WTC11 (cell line): ENCODE measurements around the gene SLC6A1. TPM values are rescaled to one million over a fixed set of nuclear protein-coding genes. Genes with fewer than 3 reads are reported as not detected.

Source experiments
- ATAC-seq: fragments of 200-7000 bp; cut with Tn5 transposase; 2 replicates; pipeline ENCODE4 v1.10.0; 2021; ENCODE audit warnings: mild to moderate bottlenecking, moderate library complexity
- CTCF ChIA-PET: fragments of 300-600 bp; sonication (Branson Sonifier 250); formaldehyde crosslinking; loops from one replicate; lab custom pipeline; 2021; ENCODE audit warnings: antibody characterized with exemption; lab: Charles Lee
- POLR2A ChIA-PET: fragments of 350-600 bp; sonication (Branson Sonifier 250); formaldehyde crosslinking; loops from one replicate; lab custom pipeline; 2021; ENCODE audit warnings: antibody characterized with exemption; lab: Charles Lee
- DNase-seq: peaks from one replicate; pipeline ENCODE4 v3.0.0; 2021; ENCODE audit warnings: low spot score
- H3K27ac Mint-ChIP-seq: 2 replicates; pipeline ENCODE4 v1.8.0; 2021; ENCODE audit warnings: mixed read lengths
- H3K27me3 Mint-ChIP-seq: 2 replicates; pipeline ENCODE4 v1.8.0; 2021; ENCODE audit warnings: low read depth, mild to moderate bottlenecking, moderate library complexity, mixed read lengths
- H3K36me3 Mint-ChIP-seq: 2 replicates; pipeline ENCODE4 v1.8.0; 2021; ENCODE audit warnings: mixed read lengths
- H3K4me1 Mint-ChIP-seq: 2 replicates; pipeline ENCODE4 v1.8.0; 2022; ENCODE audit warnings: mixed read lengths
- H3K4me3 Mint-ChIP-seq: 2 replicates; pipeline ENCODE4 v1.8.0; 2021; ENCODE audit warnings: mild to moderate bottlenecking, moderate library complexity, mixed read lengths
- H3K9me3 Mint-ChIP-seq: 2 replicates; pipeline ENCODE4 v1.8.0; 2021; ENCODE audit warnings: mixed read lengths
- ATF1 ChIP-seq: sonication (generic); formaldehyde crosslinking; IDR thresholded peaks from 2 replicates; pipeline ENCODE4 v1.8.1; 2023; ENCODE audit warnings: mild to moderate bottlenecking, moderate library complexity, missing genetic modification reagents
- ESRRA ChIP-seq: sonication (generic); formaldehyde crosslinking; IDR thresholded peaks from 2 replicates; pipeline ENCODE4 v1.8.1; 2022; ENCODE audit warnings: mild to moderate bottlenecking, missing genetic modification reagents, borderline replicate concordance
- HMGA2 ChIP-seq: fragments of 250-450 bp; sonication (Bioruptor Pico); IDR thresholded peaks from 2 replicates; pipeline ENCODE4 v1.4.0; 2021; ENCODE audit warnings: mild to moderate bottlenecking, moderate library complexity
- NFYB ChIP-seq: sonication (generic); formaldehyde crosslinking; conservative IDR thresholded peaks from 2 replicates; pipeline ENCODE4 v1.8.0; 2022; ENCODE audit warnings: low read depth, missing genetic modification reagents
- SMAD3 ChIP-seq: sonication (generic); formaldehyde crosslinking; IDR thresholded peaks from 2 replicates; pipeline ENCODE4 v1.8.0; 2022; ENCODE audit warnings: missing genetic modification reagents, mild to moderate bottlenecking, borderline replicate concordance
- ZNF121 ChIP-seq: sonication (generic); formaldehyde crosslinking; IDR thresholded peaks from 2 replicates; pipeline ENCODE4 v1.8.0; 2023; ENCODE audit warnings: missing genetic modification reagents
- ZNF263 ChIP-seq: sonication (generic); formaldehyde crosslinking; IDR thresholded peaks from 2 replicates; pipeline ENCODE4 v1.8.1; 2022; ENCODE audit warnings: low read depth, mild to moderate bottlenecking, moderate library complexity, missing genetic modification reagents
- ZNF396 ChIP-seq: fragments of 250-450 bp; sonication (Bioruptor Pico); IDR thresholded peaks from 2 replicates; pipeline ENCODE4 v1.8.0; 2021; ENCODE audit warnings: mild to moderate bottlenecking, moderate library complexity, borderline replicate concordance
- total RNA-seq: library from RNA; stranded (reverse); gene quantifications from 3 replicates; pipeline ENCODE4 v1.2.3, GENCODE V29; 2021
- TF ChIP-seq, protein P1 (sequence below): fragments of 250-450 bp; sonication (Bioruptor Pico); IDR thresholded peaks from 2 replicates; pipeline ENCODE4 v1.9.0; 2021; ENCODE audit warnings: mild to moderate bottlenecking
- TF ChIP-seq, protein P2 (sequence below): fragments of 200-600 bp; IDR thresholded peaks from 2 replicates; pipeline ENCODE4 v1.8.0; 2022; ENCODE audit warnings: antibody characterized with exemption
- TF ChIP-seq, protein P3 (sequence below): sonication (generic); formaldehyde crosslinking; IDR thresholded peaks from 2 replicates; pipeline ENCODE4 v1.8.1; 2022; ENCODE audit warnings: mild to moderate bottlenecking, missing genetic modification reagents, moderate library complexity, borderline replicate concordance
- TF ChIP-seq, protein P4 (sequence below): sonication (generic); formaldehyde crosslinking; IDR thresholded peaks from 2 replicates; pipeline ENCODE4 v1.8.0; 2023; ENCODE audit warnings: missing genetic modification reagents
- TF ChIP-seq, protein P5 (sequence below): sonication (generic); formaldehyde crosslinking; IDR thresholded peaks from 2 replicates; pipeline ENCODE4 v1.8.1; 2023; ENCODE audit warnings: mild to moderate bottlenecking, moderate library complexity, missing genetic modification reagents
- TF ChIP-seq, protein P6 (sequence below): fragments of 250-450 bp; sonication (Bioruptor Pico); IDR thresholded peaks from 2 replicates; pipeline ENCODE4 v1.9.0; 2021; ENCODE audit warnings: moderate library complexity, mild to moderate bottlenecking, inconsistent platforms, borderline replicate concordance
- TF ChIP-seq, protein P7 (sequence below): fragments of 250-450 bp; sonication (Bioruptor Pico); IDR thresholded peaks from 2 replicates; pipeline ENCODE4 v1.9.0; 2021; ENCODE audit warnings: mild to moderate bottlenecking
- TF ChIP-seq, protein P8 (sequence below): fragments of 250-450 bp; sonication (Bioruptor Pico); conservative IDR thresholded peaks from 2 replicates; pipeline ENCODE4 v1.9.0; 2021; ENCODE audit warnings: mild to moderate bottlenecking
- TF ChIP-seq, protein P9 (sequence below): sonication (generic); formaldehyde crosslinking; IDR thresholded peaks from 2 replicates; pipeline ENCODE4 v1.8.1; 2022; ENCODE audit warnings: low read depth, missing genetic modification reagents, borderline replicate concordance

Gene SLC6A1
- total RNA-seq, 1 experiment from 2014 or later = 0.72 TPM

DNA sequence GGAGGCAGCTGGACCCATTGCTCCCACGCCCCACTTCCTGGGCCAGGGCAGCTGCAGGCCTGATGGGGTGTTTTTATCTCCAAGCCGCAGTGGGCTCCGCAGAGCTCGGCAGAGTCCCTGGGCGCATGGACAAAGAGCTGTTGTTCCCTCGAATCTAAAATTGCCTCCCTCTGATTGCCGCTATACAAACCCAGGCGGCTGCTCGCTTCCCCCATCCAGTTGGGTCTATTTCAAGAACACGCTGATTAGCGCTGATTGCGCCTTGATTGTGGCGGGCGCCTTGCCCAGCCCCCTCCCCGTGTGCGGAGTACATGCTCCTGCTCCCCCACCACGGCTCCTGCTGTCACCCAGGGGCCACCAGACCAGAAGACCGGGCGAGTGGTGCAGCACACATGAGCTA is 43.4 kb upstream of the SLC6A1 start (continued):
- TF ChIP-seq, protein P1, sequence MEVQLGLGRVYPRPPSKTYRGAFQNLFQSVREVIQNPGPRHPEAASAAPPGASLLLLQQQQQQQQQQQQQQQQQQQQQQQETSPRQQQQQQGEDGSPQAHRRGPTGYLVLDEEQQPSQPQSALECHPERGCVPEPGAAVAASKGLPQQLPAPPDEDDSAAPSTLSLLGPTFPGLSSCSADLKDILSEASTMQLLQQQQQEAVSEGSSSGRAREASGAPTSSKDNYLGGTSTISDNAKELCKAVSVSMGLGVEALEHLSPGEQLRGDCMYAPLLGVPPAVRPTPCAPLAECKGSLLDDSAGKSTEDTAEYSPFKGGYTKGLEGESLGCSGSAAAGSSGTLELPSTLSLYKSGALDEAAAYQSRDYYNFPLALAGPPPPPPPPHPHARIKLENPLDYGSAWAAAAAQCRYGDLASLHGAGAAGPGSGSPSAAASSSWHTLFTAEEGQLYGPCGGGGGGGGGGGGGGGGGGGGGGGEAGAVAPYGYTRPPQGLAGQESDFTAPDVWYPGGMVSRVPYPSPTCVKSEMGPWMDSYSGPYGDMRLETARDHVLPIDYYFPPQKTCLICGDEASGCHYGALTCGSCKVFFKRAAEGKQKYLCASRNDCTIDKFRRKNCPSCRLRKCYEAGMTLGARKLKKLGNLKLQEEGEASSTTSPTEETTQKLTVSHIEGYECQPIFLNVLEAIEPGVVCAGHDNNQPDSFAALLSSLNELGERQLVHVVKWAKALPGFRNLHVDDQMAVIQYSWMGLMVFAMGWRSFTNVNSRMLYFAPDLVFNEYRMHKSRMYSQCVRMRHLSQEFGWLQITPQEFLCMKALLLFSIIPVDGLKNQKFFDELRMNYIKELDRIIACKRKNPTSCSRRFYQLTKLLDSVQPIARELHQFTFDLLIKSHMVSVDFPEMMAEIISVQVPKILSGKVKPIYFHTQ (CRISPR knock-in tag) = no peak
- TF ChIP-seq, protein P2, sequence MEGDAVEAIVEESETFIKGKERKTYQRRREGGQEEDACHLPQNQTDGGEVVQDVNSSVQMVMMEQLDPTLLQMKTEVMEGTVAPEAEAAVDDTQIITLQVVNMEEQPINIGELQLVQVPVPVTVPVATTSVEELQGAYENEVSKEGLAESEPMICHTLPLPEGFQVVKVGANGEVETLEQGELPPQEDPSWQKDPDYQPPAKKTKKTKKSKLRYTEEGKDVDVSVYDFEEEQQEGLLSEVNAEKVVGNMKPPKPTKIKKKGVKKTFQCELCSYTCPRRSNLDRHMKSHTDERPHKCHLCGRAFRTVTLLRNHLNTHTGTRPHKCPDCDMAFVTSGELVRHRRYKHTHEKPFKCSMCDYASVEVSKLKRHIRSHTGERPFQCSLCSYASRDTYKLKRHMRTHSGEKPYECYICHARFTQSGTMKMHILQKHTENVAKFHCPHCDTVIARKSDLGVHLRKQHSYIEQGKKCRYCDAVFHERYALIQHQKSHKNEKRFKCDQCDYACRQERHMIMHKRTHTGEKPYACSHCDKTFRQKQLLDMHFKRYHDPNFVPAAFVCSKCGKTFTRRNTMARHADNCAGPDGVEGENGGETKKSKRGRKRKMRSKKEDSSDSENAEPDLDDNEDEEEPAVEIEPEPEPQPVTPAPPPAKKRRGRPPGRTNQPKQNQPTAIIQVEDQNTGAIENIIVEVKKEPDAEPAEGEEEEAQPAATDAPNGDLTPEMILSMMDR = no peak
- TF ChIP-seq HMGA2 (CRISPR knock-in tag) = no peak

DNA sequence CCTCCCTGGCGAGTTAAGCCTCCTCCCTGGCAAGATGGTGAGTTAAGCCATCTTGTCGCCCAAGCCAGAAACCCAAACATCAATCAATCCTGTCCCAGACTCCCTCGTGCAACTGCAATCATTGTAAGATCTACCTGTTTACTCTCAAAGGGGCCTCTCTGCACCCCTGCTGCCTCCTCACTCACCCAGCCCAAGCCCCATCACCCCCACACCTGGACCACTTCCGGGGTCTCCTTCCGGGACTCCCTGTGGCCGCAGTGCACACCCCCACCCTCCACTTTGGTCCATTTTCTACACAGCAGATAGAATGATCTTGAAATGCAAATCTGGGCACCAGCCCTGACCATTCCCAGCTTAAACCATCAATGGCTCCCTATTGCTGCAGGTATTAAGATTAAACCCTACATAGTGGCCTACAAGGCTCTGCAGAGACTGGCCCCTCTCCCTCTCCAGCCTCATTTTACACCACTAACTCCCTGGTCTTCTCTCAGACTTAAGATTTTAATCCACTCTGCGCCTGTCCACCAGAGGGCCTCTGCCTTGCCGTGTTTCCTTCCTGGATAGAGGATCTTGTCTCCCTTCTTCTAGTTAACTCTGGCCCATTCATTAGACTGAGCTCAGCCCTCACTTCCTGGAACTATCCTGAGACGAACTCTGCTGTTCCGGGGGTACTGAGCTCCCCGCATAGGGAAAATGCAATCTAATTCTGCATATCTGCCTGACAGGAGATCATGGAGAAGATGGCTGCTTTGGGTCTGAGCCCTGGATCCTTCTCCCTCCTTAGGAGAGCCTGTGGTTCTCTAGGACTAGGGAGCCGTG is 41.9 kb upstream of the SLC6A1 start:
- DNase-seq = peak; percentile 40

DNA sequence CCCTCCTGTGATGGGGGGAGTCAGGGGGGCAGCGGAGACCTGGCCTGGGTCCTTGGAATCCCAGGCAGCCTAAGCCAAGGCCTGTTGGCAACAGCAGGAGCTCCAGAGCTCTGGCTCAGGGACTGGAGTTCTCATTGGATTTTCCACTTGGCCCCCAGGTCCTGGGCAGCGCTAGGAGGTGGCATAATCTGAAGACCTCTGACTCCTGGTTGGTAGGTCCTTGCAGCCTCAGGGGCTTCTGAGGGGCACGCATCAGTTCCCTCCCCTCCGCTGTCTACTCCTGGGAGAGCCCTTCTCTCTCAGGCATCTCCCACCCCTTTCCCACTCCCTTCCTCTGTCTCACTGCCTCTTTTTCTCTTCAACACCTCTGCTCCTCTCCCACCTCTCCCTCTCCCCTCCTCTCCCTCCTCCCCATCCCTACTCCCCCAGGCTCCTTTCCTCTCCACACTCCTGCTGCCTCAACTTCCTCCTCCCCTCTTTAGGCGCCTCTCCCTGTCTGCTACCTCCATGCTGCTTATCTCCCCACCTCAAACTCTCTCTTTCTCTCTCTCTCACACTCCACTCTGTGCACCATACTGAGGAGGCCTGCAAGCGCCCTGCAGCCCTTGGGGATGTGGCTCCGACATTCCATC is 41.1 kb upstream of the SLC6A1 start:
- Mint-ChIP-seq H3K36me3 (no peaks in the 10 kb centered on the region), H3K27ac (no peak overlapping the region), H3K9me3 (no peaks in the 10 kb centered on the region), H3K27me3 (no peaks in the 10 kb centered on the region; the same call in 1 of the 2 replicates), H3K4me1 (no peaks in the 10 kb centered on the region), H3K4me3 (no peak overlapping the region)
- DNase-seq (no peak), ATAC-seq (no peak)
- ChIA-PET CTCF (interaction anchor here (0.6 to 1.3 kb wide), 30 partner anchors 8 to 132 kb away, joined by 3 to 27 read pairs (median 4); partner anchors contain the start of gene SLC6A1), POLR2A (no interaction called here)
- TF ChIP-seq, protein P3, sequence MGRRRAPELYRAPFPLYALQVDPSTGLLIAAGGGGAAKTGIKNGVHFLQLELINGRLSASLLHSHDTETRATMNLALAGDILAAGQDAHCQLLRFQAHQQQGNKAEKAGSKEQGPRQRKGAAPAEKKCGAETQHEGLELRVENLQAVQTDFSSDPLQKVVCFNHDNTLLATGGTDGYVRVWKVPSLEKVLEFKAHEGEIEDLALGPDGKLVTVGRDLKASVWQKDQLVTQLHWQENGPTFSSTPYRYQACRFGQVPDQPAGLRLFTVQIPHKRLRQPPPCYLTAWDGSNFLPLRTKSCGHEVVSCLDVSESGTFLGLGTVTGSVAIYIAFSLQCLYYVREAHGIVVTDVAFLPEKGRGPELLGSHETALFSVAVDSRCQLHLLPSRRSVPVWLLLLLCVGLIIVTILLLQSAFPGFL (CRISPR knock-in tag) = no peak
- TF ChIP-seq, protein P4, sequence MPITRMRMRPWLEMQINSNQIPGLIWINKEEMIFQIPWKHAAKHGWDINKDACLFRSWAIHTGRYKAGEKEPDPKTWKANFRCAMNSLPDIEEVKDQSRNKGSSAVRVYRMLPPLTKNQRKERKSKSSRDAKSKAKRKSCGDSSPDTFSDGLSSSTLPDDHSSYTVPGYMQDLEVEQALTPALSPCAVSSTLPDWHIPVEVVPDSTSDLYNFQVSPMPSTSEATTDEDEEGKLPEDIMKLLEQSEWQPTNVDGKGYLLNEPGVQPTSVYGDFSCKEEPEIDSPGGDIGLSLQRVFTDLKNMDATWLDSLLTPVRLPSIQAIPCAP (CRISPR knock-in tag) = no peak
- TF ChIP-seq HMGA2 (CRISPR knock-in tag) (no peak), ZNF263 (no peak), ZNF396 (no peak), ATF1 (CRISPR knock-in tag) (no peak), ESRRA (CRISPR knock-in tag) (no peak)
- TF ChIP-seq, protein P5, sequence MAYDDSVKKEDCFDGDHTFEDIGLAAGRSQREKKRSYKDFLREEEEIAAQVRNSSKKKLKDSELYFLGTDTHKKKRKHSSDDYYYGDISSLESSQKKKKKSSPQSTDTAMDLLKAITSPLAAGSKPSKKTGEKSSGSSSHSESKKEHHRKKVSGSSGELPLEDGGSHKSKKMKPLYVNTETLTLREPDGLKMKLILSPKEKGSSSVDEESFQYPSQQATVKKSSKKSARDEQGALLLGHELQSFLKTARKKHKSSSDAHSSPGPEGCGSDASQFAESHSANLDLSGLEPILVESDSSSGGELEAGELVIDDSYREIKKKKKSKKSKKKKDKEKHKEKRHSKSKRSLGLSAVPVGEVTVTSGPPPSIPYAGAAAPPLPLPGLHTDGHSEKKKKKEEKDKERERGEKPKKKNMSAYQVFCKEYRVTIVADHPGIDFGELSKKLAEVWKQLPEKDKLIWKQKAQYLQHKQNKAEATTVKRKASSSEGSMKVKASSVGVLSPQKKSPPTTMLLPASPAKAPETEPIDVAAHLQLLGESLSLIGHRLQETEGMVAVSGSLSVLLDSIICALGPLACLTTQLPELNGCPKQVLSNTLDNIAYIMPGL (CRISPR knock-in tag) = no peak
- TF ChIP-seq, protein P6, sequence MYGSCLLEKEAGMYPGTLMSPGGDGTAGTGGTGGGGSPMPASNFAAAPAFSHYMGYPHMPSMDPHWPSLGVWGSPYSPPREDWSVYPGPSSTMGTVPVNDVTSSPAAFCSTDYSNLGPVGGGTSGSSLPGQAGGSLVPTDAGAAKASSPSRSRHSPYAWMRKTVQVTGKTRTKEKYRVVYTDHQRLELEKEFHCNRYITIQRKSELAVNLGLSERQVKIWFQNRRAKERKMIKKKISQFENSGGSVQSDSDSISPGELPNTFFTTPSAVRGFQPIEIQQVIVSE (CRISPR knock-in tag) = no peak
- TF ChIP-seq, protein P7, sequence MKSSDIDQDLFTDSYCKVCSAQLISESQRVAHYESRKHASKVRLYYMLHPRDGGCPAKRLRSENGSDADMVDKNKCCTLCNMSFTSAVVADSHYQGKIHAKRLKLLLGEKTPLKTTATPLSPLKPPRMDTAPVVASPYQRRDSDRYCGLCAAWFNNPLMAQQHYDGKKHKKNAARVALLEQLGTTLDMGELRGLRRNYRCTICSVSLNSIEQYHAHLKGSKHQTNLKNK = no peak
- TF ChIP-seq, protein P8, sequence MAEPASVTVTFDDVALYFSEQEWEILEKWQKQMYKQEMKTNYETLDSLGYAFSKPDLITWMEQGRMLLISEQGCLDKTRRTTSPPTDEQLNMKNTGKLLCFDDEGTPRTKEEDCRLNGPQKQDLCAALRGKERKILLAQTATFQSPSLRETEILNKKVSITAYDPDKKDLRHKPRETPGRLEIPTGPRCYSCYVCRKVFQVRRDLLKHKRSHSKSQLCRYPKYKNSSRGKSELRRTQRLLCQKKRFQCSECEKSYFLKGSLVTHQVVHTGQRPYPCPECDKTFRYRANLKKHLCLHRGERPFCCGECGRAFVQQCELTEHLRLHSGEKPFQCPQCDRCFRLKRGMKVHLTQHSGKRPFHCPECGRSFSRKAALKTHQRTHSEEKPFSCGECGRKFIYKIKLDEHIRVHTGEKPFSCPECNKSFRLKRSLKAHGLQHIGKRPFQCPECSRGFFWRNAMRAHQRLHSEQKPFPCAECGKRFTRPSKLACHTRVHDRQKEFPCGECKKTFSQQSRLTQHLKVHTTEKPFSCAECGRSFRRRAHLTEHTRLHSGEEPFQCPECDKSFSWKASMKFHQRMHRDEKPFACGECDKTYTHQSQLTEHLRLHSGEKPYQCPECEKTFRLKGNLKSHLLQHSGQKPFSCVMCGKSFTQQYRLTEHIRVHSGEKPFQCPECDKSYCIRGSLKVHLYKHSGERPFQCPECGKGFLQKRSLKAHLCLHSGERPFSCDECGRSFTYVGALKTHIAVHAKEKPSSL (CRISPR knock-in tag) = no peak

More for the DNA sequence above, 41.9 kb upstream of the SLC6A1 start:
- H3K27me3 Mint-ChIP-seq = no peaks in the 10 kb centered on the region; the same call in 1 of the 2 replicates
- H3K27ac Mint-ChIP-seq = no peak overlapping the region
- CTCF ChIA-PET = interaction anchor here (0.6 to 1.8 kb wide), 31 partner anchors 9 to 192 kb away, joined by 3 to 27 read pairs (median 4); partner anchors contain the start of gene SLC6A1
- no peaks in the 10 kb centered on the region for H3K9me3 Mint-ChIP-seq
- TF ChIP-seq SMAD3 (CRISPR knock-in tag) (no peak), ZNF263 (no peak), ZNF121 (CRISPR knock-in tag) (no peak), NFYB (CRISPR knock-in tag) (no peak)
- TF ChIP-seq, protein P9, sequence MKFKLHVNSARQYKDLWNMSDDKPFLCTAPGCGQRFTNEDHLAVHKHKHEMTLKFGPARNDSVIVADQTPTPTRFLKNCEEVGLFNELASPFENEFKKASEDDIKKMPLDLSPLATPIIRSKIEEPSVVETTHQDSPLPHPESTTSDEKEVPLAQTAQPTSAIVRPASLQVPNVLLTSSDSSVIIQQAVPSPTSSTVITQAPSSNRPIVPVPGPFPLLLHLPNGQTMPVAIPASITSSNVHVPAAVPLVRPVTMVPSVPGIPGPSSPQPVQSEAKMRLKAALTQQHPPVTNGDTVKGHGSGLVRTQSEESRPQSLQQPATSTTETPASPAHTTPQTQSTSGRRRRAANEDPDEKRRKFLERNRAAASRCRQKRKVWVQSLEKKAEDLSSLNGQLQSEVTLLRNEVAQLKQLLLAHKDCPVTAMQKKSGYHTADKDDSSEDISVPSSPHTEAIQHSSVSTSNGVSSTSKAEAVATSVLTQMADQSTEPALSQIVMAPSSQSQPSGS (CRISPR knock-in tag) = no peak
- POLR2A ChIA-PET = no interaction called here
- H3K36me3 Mint-ChIP-seq = no peaks in the 10 kb centered on the region
- ATAC-seq = peak; percentile 71
- no peaks in the 10 kb centered on the region for H3K4me1 Mint-ChIP-seq
- no peak overlapping the region for H3K4me3 Mint-ChIP-seq
